ENCODE measurements around the gene MTSS2.
A peak's percentile ranks its signal among the peaks of the same experiment; 100 is the strongest.

Gene MTSS2

DNA sequence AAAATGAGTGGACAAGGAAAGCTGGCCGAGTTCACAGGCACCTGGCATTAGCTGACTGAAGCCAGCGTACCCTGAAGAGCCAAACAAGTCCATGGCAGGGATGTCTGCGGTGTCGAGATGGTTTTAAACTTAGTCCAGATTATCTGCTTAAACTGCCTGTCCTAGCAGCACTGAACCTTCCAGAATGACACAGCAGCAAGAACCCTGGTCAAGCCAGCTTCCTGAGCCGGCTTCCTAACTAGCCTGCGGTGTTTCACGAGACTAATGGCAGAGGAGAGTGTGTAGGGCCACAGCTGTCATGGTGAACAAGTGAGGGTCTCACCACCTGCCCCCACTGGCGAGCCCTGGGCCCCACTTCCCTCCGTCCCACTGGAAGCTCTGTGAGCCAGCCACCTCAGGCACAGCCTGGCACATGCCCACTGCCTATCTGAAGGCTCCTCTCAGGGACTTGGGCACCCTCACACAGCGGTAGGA lies 28.8 kb upstream of the MTSS2 start:
- no peak for DNase-seq

DNA sequence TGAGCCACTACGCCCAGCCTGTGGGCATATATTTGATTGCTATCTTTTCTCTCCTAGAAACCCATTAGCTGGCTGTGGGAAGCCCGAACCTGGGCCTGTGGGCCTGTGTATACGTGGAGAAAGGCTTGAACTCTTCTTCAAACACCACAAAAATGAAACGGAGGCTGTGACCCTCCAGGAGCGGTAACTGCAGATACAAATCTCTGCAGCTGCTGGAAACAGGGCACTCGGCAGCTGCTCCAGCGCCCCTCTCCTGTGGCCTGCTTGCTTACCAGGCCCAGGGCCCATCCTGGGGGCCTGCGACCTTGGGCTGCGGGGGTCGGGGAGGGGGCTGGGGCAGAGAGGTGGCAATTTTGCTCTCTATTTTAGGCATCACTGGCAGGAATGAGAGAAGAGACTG lies 28.0 kb upstream of the MTSS2 start:
- no peak for DNase-seq

DNA sequence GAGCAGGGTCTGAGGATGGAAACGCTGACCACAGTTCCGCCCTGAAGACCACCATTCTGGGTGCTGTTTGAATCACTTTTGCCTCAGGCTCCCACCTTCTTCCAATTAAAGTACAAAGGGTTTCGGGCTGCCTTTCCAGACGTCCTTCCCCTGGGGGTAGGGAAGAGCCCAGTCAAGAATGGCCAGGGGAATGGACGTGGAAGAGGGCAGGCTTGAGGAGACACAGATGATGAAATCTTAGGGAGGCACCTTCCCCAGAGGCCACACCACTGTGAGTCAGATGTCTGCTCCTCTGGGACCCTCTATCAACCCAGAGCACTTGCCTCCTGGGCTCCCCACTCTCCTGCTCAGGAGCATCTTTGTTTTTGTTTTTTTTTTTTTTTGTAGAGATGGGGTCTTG lies 27.5 kb upstream of the MTSS2 start:
- peak; percentile 40 for DNase-seq

DNA sequence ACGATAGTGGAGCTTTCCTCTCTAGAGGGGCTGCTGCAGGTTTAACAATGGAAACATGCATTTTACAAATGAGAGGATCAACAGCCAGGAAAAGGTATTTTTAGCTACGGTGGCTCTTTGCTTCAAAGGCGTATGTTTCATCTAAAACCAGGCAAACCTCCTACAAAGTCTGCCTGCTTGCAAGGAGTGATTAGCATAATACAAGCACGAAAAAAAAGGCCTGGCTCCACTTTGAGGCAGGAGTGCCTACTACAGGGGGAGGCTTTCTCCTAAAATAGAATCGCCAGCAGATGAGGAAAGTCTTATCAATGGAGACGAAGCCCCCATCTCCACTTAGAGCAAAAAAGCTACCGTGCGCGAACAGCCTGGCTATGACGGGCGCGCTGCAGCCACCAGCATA lies 27.1 kb upstream of the MTSS2 start:
- no peak for DNase-seq

DNA sequence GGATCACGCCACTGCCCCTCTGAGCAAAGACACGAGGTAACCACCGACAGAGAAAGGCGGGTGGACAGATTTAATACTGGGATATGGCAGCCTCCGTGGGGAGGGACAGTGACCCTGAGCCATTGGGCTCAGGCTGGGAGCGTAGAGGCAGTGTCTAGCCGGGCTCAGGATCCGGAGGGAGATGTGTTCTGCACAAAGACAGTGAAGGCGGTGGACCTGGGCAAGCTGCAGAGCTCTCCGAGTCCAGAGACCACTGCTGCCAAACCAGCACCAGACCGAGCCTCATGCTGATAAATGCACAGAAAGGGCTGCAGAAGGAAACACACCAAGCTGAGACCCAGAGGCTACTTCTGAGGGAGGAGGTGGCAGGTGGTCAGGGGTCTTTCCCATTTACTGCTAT lies 26.5 kb upstream of the MTSS2 start:
- no peak for DNase-seq

DNA sequence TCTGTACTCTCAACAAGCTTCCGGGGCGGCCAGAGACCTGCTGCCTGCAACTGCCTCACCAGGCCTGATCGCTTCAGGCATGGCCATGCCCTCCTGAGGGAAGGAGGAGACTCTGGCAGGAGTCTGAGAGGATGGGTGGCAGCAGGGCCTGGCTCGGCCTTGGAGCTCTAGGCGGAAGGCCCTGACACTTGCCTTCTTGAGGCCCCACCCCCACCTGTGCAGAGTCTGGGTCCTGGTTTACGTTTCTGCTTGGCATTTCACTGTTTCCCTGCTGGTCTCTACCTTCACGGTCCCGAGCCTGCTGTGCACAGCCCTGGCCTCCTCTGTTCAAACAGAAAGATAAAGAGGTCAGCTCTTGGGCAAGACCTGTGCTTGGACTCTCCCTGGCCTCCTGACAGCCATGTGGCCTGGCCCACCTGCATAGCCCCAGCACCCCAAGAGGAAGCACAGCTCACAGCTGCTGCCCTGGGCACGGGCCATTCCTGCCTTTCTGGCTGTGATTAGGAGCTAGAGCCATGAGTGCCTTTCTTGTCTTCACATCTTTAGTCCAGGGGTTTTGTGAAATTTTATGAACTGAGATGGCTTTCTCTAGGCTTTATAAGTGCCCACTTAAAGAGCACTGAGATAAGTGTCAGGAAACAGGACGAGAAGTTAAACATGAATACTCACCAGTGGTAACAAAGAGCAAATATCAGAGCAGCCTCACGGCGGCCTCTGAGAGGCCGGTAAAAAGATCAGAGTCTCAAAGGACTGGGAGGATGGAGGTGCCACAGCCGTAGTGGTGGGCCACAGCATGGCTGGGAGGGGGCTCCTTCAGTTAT lies 25.6 kb upstream of the MTSS2 start:
- DNase-seq, result no peak

DNA sequence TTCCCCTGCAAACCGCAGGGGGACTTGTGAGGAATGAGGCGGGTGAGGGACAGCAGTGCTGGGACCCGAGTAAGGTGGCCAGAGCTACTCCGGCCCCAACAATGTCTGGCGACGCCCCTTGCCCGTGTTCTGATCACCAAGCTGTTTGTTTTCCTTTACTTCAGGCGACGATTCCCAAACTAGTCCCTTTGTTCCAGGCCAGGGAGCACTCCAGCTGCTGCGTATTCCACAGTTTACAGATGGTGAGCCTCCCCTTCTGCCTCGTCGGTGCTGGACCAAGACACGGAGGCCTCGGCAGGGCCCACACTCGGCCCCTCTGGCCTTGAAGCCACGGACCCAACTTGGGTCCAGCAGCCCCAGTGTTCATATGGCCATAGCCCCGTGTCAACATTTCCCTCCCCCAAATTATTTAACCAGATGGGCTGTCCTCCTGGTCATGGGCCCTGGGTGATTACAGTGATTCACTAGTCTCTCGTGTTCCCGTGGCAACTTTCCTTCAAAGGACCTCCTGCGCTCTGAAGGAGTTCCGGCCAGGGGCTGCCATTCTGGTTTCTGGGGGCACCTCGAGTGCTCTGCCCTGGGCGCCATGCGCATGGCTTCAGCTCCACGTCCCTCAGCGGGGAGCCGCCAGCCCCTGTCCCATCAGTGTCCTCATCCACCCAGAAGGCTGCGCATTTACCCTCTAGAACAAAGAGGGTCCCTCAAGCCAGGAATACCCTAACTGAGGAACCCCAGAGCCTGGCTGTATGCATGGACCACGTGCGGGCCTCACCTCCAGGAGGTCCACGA lies 24.8 kb upstream of the MTSS2 start:
- no peak for DNase-seq

DNA sequence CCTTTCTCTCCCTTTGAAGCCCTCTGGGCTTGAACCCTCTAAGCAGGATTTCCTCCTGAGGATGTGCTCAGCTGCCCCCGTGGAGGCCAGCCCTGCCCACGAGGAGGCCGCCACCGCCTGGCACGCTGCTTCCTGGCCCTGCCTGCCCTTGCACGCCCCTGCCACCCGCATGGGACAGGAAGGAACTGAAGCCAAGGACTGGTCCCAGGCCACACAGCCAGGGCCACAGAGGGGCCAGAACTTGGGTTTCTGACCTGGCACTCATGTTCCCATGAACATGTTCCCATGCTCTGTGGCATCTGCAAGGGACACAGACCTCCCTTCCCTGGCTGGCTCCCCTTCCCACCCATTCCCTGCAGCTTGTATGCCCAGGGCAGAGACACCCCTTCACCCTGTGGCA lies 24.1 kb upstream of the MTSS2 start:
- no peak for DNase-seq

DNA sequence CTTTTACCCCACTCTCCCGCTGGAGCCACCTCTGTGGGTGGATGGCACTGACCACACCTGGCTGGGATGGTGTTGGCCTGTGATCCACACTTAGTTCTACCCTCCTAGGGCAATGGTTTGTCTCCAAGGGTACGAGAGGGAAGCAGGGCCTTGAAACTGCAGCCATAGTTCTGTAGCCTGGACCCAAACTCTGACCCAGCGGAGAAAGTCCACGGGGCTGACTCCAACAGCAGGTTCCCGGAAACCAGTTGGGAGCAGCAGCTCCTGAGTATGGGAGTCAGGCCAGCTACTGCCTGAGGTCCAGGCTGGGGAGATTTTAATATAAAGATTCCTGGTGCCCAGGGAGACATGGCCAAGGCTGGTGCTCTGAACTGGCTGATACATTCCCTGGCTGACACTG lies 23.6 kb upstream of the MTSS2 start:
- DNase-seq, result no peak

DNA sequence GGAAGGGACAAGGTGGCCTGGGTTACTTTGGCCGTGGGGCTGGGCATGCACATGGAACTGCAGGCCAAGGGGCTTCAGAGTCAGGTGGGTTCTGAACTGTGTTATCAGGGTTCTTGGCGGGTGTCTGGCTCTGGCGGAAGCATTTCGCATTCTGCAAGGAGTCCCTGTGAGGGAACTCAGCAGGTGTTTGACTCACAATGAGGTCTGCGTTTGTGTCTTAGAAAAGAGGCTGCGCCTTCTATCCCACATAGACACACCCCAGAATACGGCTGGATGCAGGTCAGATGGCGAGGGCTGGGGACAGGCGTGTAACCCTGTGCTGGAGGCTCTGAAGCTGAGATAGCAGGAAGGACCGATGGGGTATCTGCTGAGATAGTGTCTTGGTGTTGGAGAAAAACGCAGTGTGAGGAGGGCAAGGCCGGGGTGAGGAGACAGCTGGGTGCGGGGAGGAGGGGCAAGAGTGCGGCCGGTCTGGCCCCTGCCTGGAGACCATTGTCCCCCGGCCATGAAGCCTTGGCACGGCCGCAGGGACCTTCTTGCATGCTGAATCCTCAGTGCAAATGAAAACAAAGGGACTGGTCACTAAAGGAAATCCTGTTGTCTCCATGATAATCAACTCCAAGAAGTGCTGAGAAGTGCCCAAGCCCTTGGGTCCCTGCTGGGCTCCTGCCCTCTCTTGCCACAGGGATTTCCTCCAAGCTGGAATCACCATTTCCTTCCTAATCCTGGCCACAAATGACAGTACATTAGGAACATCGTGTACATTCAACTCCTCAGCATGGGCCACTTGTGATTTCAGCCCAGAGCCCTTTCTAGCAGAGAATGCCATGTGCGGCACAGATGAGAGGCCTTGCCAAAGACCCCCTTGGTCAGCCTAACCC lies 22.8 kb upstream of the MTSS2 start:
- DNase-seq, result no peak

DNA sequence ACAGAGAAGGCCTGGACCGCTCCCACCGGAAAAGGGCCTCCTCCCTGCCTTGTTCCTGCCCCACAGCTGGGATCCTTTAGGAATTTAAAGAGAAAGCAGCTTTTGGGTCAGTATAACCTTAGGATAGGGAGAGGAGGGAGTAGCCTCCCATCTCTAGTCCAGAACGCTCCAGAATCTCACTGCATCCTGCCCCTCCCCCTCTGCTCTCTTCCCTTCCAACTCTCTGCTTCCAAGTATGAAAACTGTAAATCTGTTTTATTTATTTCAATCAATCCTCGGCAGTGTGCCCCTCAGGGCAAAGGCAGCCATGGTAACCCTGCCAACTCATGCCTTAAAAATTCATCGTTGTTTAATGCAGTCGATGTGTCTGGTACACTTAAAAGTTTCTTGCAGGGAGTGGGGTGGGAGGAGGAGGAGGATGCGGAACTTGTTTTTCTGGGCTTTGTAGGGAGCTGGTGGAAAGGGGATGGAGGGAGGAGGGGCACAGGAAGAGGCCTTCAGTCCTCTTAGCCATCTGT lies 21.2 kb upstream of the MTSS2 start:
- DNase-seq, result peak; percentile 96

DNA sequence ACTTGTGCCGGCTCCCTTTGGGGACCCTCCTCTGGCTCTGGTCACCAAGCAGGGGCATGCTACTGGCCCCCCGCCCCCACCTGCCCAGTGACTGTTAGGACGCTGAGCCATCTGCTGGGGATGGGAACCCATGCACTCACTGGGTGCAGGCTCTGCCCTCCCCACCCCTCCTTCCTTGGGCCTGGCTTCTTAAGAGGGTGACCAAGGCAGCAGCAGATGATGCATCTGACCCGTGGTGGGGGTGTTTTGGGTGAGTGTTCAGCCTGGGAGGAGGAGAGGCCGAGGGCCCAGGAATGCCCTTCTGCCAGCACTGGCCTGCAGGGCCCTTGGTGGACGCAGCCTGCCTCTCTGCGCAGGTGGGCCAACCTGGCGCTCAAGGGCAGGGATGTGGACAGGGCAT lies 19.2 kb upstream of the MTSS2 start:
- peak; percentile 66 for DNase-seq

DNA sequence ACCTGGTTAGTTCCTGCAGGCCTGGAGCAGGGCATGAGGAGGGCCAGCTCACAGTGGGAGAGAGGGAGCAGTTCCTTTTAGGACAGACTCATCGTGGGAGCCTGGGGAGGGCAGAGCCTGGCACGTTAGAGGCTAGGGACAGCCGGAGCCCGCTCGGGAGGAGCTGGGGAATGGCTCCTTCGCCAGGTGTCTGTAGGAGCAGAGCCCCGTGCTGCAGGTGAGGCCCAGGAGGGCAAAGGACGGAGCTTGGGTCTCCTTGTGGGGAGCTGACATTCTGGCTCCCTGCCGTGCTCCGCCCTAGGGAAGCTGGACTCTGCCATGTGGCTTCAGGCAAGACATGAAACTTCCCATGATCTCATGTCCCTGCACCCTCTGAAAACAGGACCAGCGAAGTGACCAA lies 18.7 kb upstream of the MTSS2 start:
- DNase-seq, result no peak

DNA sequence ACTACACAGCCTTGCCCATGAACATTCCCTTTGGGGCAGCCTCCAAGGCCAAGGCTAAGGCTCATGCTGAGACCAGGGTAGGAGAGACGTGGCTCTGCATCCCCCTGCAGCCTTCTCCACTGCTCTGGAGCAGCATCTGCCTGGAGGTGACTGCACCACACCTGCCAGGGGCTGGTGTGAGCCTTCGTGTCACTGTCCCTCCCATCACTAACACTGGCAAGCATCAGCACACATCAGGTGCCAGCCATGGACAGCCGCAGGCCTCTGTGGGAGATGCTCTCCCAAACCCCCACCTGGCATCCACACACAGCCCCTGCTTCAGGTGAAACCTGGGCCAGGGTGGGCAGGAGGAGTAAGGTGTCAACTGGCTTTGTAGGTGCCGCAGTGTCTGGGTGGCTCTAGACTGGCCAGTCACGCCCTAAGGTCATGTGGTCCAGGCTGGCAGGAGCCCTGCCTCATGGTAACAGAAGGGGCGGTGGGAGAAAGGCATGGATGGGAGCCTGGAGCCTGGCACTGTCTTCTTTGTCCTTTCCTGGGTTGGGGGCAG lies 18.1 kb upstream of the MTSS2 start:
- DNase-seq, result no peak

DNA sequence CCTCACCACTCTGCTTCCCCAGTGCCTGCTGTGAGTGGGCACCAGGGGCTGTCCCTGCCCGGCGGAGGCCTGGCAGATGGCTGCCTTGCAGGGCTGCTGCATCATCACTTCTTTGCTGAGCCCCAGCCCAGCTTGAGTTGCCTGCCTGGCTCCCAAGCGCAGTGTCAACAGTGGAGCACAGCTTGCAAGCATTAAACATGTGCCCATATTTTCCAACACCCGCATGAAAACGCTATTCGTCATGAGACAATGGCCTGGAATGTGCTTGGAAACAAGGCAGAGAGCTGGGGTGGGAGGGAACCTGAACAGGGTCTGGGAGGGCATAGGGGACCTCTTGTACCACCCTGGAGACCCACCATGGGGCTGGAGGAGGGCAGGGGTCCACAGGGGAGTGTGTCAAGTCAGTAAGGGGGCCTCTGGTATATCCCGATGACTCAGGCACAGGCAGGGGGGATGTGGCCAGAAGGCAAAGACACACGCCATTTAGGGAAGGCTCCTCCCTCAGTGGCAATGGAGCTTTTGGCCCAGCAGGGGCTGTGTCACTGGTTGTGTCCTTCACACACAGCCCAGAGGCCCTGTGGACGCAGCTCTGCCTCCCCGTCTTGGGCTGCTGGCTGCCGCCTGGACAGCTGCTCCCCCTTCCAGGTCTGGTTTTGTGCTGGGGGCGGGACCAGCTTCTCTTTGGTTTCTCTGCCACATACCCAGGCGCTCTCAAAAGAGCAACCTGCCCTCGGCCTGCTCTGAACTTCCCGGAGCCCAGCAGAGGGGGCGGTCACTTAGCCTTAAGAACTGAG lies 17.4 kb upstream of the MTSS2 start:
- DNase-seq, result peak; percentile 90

DNA sequence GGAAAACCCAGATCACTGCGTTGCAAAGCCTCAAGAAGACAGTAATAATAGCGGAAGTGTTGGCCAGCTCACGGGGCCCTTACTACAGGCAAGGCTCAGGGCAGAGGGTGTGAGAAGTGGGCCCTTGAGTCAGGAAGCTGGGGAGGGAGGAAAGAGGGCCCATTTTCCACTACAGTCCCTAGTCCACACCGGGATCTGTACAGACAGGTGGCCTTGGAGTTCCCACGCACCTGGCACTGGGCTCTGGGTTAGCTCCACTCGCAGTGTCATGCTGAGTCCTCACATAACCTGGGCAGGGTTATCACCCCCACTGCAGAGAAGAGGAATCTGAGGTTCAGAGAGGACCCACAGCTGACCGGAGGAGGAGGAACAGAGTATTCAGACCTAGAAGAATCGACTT lies 16.8 kb upstream of the MTSS2 start:
- no peak for DNase-seq

DNA sequence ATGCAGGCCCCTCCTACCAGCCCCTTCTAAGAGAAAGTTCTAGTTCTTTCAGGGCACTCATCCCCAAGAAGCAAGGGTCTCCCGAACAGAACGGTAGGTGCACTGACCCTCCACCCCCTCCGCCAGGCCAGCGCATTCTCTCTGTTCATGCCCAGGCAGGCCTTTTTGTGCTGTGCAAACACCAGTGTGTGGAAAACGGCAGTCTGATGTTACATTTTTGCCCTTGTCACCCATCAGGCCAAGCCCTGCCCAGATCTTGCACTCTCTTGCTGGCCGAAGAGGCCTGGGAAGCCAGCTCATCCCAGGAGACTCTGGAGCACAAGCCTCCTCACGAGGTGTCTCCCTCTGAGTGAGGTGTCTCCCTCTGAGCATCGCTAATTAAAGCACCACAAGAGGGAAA lies 16.1 kb upstream of the MTSS2 start:
- no peak for DNase-seq

DNA sequence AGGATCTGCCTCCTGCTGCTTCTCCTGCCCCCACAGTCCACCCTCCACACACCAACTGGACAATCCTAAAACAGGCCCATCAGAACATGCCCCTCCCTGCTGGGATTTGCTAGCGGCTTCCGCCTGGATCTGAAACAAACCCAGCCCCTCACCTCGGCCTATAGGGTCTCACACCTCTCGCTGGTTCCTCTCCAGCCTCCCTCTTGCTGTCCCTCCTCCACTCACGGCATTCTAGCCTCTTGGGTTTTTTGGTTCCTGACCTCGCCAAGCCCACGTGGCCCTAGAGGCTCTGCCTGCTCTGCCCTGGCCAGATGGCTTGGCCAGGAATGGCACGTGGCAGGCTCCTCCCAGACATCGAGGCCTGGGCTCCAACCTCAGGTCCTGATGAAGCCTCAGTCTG lies 15.7 kb upstream of the MTSS2 start:
- DNase-seq, result no peak

DNA sequence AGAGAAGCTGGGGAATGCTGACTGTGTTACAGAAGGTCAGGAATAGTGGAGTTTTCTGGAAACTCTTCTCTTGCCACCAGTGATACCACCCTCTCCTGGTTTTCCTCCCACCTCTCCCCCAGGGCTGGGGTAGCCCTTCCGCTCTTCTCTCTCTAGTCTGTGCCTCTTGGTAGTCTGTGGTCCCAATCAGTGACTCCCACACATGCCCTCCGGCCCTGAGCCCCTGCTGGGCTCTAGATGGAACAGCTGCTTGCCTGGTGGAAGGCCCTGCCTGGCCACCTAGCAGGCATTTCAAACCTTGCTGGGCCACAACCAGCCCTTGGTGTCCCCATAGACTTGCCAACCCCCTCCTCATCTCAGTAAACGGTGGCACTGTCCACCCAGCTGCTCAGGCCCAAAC lies 15.2 kb upstream of the MTSS2 start:
- no peak for DNase-seq

DNA sequence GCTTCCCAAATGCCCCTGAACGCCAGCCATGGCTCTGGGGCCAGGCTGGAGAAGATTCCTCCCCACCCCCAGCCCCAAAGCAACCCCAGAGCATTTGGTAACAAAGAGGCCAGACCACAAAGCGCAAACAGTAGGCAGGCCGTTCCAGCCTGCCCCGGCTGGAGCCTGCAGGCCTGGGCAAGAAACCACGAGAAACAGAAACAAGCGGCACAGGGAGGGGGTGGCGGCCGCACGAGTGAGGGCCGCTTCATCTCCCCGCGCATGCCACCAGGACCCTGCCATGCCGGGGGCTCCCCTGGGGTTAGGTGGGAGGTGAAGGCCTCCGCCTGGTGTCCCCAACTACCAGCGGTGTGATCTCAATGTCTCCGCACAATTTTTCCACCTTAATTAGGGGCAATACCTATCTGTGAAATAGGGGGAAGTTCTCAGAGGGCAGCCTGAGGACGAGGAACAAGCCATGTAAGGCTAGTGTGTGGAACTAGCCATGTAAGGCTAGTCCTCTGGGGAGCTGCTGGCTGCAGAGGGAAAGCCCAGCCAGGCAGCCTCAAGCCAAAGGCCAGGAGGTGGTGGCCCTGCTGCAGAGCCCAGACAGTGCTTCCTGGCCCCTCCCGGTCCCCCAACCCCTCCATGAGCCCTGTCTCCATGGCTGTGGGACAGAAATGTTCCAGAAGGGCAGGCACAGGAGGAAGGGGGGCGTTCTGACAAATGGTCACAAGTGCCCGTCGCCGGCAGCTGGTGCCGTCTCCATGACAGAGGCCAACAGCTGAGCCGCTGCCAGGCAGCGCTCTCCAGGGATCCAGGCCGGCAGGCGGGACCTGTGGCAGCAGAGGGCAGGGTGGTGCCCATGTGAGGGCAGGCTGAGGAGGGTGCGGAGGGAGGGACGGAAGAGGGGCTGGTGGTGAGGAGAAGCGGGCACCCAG lies 14.5 kb upstream of the MTSS2 start:
- no peak for DNase-seq

DNA sequence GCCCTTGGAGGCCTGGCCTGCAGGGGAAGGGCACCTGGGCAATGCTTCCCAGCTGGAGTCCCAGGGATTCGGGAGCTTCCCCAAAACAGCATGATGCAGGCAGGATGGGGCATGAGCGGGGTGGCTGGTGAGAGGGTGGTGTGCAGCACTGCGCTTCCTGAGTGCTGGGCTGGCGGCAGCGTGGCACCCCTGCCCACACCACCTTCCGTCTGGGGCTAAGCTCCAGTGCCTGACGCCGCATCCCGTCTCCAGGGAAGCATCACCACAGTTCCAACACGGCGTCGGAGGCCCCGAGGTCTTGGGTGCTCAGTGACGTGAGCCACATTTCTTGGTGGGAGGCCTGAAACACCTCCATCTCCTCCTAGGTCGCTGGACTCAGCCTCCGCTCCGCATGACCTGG lies 13.8 kb upstream of the MTSS2 start:
- DNase-seq, result no peak

All from EL (cell line).